GM21367 (cell line): Measurements from ENCODE around the gene RNF225.
A peak's percentile ranks its signal among the peaks of the same experiment; 100 is the strongest.
"Not testable (repeated sequence)": the region's sequence is repeated elsewhere in the genome, so short reads cannot be mapped to it uniquely, and the experiment has no call there.

Experiments used
- ATAC-seq: cut with Tn5 transposase; IDR thresholded peaks from one replicate; pipeline ENCODE4 v1.9.1; 2021; ENCODE audit not compliant: unreplicated experiment

The RNF225 gene

DNA sequence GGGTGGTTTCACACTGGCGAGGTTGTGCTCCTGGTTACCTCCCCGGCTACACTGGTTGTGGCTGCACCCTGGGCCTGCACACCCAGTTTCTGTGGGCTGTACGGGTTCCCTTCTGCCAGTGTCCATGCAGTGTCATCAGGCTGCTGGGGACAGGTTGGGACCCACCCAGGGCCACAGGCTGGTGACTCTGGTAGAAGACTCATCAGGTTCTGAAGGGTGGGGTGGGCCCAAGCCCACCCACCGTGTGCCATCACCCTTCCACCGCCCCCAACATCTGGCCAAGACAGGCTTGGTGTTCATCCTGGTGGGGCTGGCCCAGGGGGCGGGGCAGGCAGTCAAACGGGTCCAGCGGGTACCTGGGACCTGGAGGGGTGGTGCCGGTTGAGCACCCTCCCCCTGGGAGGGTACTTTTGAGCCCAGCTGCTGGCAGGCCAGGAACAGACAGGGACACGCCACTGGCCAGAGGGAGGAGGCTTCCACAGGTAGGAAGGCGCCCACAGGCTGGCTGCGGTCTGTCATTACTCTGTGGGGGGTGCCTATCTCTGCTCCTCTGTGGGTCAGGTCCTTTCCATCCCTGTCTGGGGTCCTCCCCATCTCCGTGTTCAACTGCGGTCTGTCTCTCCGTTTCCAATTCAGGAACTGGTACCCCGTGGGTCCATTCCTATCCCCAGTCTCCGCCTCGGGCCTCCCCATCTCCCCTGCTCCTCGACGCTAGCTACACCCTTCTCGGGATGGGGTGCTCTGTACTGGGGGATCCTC, at the start of gene RNF225:
Gene RNF225 (plus strand): TSS at position 437 of the 759 bp plus-strand sequence. CDS start 434 bp downstream, outside the sequence.
- no peak for ATAC-seq

DNA sequence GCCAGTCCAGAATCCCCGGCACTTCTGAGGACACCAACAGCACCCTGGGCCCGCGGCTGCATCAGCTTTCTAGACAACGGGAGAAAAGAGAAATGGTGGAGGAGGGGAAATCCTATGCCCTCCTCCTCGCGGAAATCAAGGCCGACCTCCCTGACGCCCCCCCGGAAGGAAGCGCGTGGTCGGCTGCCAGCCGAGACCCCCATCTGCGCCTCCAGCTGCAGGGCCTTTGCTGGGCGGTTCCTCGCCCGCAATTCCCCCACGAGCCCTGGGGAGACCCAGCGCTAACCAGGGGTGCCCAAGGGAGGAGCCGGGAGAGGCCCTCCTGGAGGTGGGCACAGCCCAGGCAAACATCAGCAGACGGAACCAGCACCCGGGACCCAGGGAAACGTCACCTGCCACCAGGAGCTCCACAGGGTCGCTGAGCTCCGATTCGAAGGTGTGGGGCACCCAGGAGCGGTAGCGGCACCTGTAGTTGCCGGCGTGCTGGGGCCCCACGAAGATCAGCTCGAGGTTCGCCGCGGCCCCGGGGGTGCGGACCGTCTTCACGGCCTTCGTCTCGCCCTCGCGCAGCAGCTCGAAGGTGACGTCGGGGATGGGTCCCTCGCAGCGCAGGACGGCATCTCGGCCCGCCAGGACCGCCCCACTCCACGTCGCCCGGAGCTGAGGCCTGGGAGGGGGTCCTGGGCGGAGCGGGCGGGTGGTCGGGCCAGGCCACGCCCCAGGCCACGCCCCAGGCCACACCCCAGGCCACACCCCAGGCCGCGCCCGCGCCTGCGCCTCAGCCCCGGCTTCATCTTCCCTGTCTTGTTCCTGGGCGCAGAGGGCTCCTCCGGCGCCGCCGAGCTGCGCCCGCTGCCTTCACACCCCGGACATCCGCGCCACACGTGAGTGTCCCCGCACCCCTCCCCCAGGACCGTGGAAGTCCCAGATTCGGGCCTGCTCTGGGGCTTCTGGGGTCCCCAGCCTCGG, 48.2 kb upstream of the RNF225 start:
- peak; percentile 73 for ATAC-seq

DNA sequence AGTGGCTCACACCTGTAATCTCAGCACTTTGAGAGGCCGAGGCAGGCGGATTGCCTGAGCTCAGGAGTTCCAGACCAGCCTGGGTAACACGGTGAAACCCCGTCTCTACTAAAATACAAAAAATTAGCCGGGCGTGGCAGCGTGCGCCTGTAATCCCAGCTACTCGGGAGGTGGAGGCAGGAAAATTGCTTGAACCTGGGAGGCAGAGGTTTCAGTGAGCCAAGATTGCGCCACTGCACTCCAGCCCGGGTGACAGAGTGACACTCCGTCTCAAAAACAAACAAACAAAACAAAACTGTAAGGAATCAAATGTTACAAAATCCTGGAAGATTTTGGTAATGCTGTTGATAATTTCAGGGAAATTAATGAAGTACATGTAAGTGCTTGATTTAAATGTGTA, 47.4 kb upstream of the RNF225 start:
- not testable (repeated sequence) for ATAC-seq

DNA sequence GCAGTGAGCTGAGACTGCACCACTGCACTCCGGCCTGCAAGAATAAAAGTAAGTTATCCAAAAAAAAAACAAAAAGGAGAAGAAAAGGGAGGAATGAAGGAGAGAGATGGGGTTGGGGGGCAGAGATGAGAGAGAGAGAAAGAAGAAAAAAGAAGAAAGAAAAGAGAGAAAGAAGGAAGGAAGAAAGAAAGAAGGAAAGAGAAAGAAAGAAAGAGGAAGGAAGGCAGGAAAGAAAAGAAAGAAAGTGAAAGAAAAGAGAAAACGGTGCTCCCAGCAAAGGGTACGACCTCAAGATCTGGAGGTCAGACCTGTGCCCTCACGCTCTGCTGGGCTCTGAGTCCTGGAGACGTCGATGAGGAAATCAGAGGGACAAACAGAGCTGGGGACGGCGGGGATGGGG, 45.9 kb upstream of the RNF225 start:
- no peak for ATAC-seq

DNA sequence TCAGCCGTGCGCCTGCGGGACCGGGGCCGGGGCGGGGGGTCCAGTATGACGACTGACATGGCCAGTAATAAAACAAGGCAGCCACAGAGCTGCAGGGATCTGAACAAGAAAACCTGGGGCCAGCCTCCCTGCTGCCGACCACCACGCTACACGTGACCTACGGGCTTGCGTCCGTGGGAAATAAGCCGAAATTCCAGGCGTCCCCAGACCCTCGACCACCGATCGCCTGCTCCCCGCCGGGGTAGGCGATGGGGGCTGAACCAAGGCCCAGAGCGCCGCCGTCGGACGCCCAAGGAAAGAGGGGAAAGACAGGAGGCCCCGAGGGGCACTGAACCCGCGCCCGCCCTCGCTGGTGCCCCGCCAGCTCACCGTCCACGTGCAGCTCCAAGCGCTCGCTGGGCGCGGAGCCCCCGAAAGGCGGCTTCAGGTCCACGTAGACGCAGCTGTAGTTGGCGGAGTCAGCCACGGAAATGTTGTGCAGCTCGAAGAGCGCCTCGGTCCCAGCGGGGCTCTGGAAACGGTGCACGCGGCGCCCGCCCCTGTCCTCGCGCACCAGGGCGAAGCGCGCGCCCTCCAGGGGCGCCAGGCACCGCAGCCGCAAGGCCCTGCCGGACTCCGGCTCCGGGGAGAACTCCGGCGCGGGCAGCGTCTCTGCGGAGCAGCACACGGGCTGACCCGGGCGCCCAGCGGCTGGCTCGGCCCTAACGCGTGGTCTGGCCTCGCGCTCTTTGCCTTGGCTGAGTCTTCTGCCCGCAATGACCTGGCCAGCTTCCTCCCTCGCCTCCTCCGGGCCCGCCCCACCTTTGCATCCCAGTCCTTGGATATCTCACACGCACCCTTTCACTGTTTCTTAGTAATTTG, 45.2 kb upstream of the RNF225 start:
- no peak for ATAC-seq

DNA sequence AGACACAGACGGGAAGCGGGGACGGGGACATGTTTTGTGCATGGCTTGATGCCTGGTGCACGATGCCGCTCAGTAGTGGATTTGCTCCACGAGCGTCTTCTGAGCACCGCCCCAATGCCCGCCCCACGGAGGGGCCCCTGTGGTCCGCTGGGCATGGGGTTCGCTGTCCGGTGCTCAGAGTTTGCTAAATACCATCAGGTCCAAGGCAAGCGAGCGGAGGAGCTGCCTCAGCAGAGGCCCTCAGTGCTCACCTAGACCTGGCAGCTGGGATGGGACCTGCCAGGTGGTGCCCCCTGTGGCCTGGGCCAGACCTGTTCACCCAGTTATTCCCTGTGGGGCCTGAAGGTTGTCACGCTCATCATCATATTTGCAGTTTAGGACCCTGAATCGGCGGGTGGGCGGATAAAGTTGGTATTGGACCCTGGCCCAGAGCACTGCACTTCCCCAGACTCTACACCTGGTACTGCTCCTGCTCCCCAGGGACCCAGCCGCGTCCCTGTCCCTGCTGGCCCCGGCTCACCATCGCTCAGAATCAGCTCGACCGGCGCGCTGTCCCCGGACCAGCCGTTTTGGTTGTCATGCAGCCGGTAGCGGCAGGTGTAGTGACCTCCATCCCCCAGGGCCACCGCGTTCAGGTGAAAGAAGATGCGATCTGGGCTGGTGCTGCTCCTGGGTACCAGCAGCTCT, 44.4 kb upstream of the RNF225 start:
- ATAC-seq: no peak

DNA sequence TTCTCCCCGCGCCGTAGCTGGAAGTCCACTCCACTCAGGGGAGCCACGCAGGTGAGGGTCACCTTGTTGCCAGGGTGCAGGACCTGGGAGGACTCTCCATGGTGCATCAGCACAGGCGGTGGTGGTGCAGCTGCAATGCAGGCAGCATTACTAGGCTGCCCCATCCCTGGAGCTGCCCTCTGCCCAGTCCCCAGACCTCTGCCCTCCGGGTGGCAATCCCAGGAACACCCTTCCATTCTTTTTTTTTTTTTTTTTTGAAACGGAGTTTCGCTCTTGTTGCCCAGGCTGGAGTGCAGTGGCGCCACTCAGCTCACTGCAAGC, 43.9 kb upstream of the RNF225 start:
- ATAC-seq: no peak

DNA sequence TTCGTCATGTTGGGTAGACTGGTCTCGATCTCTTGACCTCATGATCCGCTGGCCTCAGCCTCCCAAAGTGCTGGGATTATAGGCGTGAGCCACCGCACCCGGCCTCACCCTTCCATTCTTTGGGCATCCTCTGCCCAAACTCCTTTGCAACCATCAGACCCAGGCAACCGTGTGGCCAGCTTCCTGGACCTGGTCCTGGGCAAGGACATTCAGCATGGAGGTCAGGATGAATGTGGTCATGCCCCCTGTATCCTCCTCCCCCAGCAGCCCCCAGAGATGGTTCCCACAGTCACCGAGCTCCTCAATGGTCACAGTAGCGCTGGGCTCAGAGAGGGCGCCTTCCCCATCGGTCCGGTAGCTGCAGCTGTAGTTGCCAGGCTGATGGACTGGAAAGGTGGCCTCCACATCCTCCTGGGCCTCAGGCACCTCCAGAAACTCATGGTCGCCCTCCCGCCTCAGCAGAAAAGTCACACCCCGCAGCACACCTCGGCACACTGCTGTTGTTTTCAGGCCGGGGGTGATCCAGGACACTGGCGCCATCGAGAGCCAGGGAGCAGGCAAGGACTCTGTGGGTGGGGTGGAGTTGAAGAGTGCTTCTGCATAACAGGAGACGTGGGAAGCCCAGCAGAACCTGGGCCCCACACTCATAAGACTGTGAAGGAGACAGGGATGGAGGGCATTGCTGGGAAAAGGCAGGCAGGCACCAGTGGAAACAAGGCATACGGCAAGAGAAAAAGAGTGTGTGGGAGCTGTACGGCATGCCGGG, 43.3 kb upstream of the RNF225 start:
- no peak for ATAC-seq

DNA sequence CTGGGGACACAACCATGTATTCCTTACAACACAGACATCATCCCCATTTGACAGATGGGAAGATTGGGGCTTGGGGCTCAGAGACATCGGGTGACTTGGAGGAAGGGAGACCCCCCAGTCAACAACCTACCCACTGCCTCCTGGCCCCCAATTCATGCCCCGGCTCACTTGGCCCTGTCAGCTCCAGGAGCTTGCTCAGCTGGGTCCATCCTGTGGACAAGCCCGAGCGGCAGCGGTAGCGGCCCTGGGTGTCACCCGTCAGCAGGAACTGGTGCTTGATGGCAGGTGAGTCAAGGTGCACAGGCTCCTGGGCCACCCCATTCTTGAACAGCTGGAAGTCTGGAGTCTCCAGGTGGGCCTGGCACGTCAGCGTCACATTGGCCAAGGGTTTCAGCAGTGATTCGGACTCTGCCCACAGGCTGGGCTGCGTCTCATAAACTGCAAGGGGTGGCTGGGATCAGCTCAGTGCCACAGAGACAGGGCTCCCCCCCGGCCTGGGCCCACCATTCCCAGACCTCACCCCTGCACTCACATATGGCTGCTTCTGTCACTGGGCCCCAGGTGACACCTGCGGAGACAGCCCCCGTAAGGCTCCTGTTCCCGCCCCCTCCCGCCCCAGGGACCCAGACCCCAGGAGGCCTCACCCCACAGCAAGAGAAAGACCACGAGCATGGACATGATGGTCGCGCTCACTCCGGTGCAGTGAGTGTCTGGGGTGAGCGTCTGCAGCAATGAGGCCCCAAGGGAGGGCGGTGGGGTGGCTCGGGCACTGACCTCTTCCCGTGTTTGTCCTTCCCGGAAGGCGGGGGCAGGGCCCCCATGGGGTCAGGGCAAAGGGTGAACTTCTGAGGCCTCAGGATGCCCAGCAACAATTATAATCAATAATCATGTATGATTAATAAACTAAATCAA, 42.4 kb upstream of the RNF225 start, which contains the start of gene A1BG:
Gene A1BG (minus strand): TSS at position 733 of the 912 bp plus-strand sequence. CDS start 55 bp downstream, at position 678.
- ATAC-seq: no peak

DNA sequence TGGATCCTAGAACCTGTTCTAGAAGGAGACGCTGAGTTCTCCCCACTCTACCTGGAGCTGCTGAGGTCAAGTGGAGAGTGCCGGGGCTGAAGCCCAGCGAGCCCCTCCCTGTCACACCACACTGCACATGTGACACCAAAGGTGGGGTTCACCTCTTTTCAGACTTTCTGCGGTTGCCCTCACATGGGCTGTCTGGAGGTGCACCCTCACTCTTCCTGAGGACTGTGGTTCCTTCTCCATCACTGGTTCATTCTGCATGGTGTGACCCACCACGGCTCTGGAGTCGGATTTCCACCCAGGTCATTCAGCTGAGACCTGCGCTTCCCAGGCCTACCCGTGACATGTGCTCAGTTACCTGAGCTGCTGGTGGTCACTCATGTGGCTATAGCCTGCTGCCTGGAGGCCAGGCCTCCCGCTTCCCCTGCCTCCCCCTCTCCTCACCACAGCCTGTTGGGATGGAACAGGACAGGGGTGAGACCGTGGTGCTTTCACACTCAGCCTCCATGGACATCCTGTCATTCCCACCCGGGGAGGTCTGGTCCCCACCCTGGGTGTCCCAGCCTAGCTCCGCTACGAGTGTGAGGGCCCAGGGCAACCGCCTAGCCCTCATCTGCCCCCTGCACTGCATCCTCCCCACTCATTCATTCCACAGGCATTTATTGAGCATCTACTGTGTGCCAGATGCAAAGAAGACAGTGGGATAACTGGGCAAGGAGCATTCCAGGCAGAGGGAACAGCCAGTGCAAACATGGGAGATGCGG, 41.6 kb upstream of the RNF225 start:
- no peak for ATAC-seq

DNA sequence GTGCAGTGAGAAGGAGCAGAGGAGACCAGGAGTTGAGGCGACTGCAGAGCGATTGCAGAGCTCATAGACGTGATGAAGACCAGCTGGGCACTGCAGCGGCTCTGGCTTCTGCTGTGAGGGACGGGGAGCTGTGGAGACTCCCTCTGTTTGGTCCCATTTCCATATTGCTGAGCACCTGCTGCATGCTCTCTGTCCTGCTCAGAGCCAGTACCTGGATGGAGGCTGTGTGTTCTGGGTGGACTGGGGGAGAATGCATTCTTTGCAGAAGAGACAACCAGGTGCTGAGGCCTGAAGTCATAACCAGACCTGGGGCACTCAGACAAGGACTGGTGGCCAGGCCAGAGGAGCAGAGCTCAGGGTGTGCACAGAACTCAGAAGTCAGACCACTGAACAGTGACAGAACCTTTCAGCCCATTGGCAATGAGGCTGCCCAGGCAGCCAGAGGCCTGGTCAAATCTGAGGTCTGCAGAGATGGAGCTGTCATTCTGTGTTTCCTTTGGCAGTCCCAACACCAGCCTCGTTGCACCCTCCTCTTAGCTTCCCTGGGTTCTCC, 40.9 kb upstream of the RNF225 start:
- no peak for ATAC-seq

DNA sequence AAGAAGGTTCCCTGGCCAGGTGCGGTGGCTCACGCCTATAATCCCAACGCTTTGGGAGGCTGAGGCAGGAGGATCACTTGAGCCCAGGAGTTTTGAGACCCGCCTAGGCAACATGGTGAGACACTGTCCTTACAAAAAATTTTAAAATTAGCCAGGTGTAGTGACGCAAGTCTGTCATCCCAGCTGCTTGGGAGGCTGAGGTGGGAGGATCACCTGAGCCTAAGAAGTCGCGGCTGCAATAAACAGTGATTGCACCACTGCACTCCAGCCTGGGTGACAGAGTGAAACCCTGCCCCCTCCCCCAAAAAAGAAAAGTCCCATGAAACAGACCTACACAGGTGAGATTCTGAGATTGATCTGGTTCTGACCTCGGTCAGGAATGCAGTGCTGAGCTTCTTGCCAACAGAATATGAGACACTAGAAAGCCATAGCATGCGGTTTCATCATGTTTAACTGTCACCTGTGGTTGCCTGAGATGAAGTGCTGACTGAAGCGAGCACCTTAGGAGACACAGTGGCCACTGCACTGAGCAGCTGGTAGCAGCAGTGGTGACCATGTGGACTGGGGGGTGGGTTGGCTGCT, 40.1 kb upstream of the RNF225 start:
- ATAC-seq: no peak

DNA sequence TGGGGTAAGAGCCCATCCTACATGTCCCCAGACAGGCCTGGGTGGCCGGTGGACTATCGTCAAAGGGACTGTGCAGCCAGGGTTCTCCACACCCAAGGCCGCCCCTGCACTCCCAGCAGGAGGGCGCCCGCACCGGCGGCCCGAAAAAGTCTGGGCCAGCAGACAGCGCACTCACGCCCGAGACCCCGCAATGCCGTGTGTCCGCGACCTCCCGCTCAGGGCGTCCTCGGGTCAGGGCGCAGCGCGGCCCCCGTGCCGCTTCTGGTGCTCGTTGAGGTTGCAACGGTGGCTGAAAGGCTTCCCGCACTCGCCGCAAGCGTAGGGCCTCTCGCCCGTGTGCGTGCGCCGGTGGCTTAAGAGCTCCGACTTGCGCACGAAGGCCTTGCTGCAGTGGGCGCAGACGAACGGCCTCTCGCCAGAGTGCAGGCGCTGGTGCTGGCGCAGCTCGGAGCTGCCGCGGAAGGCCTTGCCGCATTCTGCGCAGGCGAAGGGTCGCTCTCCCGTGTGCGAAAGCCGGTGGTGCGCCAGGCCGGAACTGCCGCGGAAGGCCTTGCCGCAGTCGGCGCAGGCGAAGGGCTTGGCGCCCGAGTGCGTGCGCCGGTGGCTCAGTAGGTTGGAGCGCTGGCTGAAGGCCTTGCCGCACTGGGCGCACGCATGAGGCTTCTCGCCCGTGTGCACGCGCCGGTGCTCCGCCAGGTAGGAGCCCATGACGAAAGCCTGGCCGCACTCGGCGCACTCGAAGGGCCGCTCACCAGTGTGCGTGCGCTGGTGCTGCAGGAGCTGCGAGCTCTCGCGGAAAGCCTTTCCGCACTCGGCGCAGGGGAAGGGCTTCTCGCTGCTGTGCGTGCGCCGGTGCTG, 39.3 kb upstream of the RNF225 start:
- ATAC-seq: no peak

DNA sequence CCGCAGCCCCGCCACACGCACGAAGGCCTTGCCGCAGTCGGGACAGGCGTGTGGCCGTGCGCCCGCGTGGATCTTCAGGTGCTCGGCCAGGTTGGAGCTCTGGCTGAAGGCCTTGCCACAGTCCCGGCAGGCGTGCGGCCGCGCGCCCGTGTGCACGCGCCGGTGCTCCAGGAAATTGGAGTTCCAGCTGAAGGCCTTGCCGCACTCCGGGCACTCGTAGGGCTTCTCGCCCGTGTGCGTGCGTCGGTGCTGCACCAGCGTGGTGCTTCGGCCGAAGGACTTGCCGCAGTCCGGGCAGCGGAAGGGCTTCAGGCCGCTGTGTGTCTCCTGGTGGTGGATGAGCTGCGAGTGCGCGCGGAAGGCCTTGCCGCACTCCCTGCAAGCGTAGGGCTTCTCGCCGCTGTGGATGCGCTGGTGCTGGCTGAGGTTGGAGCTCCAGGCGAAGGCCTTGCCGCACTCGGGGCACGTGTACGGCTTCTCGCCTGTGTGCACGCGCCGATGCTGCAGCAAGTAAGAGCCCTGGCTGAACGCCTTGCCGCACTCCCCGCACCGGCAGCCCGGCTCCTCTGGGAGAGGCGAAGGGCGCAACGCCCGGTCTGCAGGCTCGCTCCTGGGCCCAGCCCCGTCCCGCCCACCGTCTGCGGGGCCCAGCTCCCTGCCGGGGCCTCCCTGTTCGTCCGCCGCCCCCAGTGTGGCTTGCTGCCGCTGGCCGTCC, 38.5 kb upstream of the RNF225 start:
- ATAC-seq: no peak

DNA sequence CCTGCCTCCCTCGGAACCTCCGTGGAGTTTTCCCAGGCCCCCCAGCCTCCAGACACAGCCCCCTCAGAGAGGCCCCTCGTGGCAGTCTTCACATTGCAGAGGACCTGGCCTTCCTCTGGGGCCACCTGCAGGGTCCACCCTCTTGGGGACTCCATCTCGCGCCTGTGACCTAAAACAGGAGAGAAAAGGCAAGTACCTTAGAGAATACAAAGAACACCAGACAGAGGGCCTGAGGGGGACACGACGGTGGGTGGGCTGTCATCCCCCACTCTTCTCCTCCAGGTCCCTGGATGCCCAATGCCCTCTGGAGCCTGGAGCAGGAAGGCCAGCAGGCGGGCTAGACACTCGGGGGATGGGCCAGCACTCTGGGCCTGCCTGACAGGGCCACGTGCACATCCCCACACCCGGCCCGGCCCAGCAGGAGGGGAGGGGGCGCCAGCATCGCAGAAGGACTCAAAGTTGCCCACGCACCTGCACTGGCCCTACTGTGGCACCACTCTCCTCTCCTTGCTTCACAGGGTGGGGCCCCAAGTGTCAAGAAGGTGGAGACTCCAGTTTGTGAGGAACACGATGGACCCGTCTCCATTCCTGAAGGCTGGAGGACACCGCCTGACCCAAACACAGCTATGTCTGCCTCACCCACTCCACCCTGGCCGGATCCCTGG, 37.8 kb upstream of the RNF225 start:
- ATAC-seq: no peak
